Stimulated activated CD4-positive, alpha-beta T cell treated with anti-CD3 and anti-CD28 coated beads, Interleukin-2, amount 100 ng/mL, for 24 hours (primary cell): ENCODE data around the gene EVX1.

ENCODE experiments used
- DNase-seq, 2 donors: peaks; one replicate each; pipeline ENCODE4 v3.0.0-alpha.2; 2020

The EVX1 gene

GRCh38 chr7:27235387-27236311, 7.0 kb upstream of the EVX1 start:
- no peak for DNase-seq

- DNase-seq: no peak
Observed at GRCh38 chr7:27237735-27238334, 4.8 kb upstream of the EVX1 start.

- DNase-seq: no peak
Observed at GRCh38 chr7:27238979-27239386, 3.6 kb upstream of the EVX1 start.

GRCh38 chr7:27239387-27240014, 3.1 kb upstream of the EVX1 start:
- DNase-seq: no peak

- no peak for DNase-seq
Observed at GRCh38 chr7:27240015-27240731, 2.4 kb upstream of the EVX1 start.

- no peak for DNase-seq
Observed at GRCh38 chr7:27241189-27242056, 1.2 kb upstream of the EVX1 start.

GRCh38 chr7:27242154-27242553, 448 bp upstream of the EVX1 start:
- no peak for DNase-seq

- DNase-seq: no peak
Observed at GRCh38 chr7:27243340-27244163, 950 bp downstream of the EVX1 start.

GRCh38 chr7:27244488-27245123, 2.0 kb downstream of the EVX1 start:
- DNase-seq: no peak

GRCh38 chr7:27245124-27245797, 2.7 kb downstream of the EVX1 start:
- DNase-seq: no peak

GRCh38 chr7:27245798-27246691, 3.4 kb downstream of the EVX1 start:
- peak in 1 of 2 donors; percentile 48 for DNase-seq

- no peak for DNase-seq
Observed at GRCh38 chr7:27247000-27247399, 4.4 kb downstream of the EVX1 start.

- no peak for DNase-seq
Observed at GRCh38 chr7:27247452-27248426, 5.1 kb downstream of the EVX1 start.

GRCh38 chr7:27248427-27248806, 5.8 kb downstream of the EVX1 start:
- DNase-seq: no peak

GRCh38 chr7:27248911-27249723, 6.5 kb downstream of the EVX1 start:
- no peak for DNase-seq

GRCh38 chr7:27249724-27250556, 7.3 kb downstream of the EVX1 start:
- DNase-seq: no peak
